ENCODE measurements around the gene SLC34A1.

DNA sequence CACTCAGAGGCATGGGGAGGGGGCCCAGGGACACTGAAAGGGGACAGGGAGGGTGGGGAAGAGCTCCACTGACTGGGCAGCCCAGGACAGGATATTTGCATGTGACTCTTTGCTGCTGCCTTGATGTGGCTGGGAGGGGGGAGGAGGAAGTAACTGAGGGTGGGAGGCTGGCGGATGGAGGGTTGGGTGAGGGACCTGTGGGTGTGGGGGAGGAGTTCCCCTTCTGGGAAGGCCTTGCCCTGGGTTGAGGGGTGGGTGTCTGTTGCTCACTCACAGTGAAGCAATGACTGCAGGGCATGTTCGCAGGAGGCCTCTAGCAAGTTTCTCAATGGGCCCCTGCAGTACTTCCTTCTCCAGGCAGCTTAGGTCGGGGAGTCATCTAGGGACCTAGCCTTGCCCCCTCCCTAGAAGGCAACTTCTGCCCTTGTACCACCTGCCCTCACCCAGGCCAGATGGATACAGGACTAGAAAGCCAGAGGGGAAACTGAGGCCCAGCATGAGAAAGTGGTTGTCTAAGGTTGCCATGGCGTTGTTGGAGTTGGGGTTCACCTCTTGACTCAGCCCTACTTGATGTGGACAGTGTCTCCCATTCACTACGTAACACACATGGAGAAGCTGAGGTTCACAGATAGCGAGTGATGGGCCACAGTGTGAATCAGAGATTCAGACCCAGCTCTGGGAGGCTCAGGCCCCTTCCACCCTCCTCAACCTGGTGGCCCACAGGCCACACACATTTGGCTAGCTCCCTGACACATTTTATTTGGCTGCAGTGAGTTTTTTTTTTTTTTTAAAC lies 45.2 kb downstream of the SLC34A1 start:
- TF ChIP-seq CTCF (IDR thresholded peaks at IDR 0.05), result no peak
- no peak for TF ChIP-seq EP300 (IDR thresholded peaks at IDR 0.05)
- TF ChIP-seq POLR2A (IDR thresholded peaks at IDR 0.05), result peak in 1 of 4 donors; percentile 21

Measured in upper lobe of left lung (tissue), 4 donors.